Activated T-helper 2 cell treated with anti-CD3 and anti-CD28 coated beads, Interferon-gamma antibody, Interleukin-2, Interleukin-4, amounts not matched to agents 10 μg/mL and 5 μg/mL and 100 μg/mL, durations not matched to agents 14 hours and 24 hours and 36 hours (primary cell): Measurements from ENCODE around the gene CD79B. TPM values are rescaled to one million over a fixed set of nuclear protein-coding genes. Genes with fewer than 3 reads are reported as not detected.

Experiments
- DNase-seq: peaks from one replicate; pipeline ENCODE4 v3.0.0; 2021; ENCODE audit warnings: low spot score
- H3K27ac Mint-ChIP-seq: one replicate; pipeline ENCODE4 v1.8.0; 2021; ENCODE audit warnings: mixed read lengths
- H3K27me3 Mint-ChIP-seq: one replicate; pipeline ENCODE4 v1.8.0; 2021; ENCODE audit warnings: low read depth, mixed read lengths
- H3K36me3 Mint-ChIP-seq: one replicate; pipeline ENCODE4 v1.8.0; 2021; ENCODE audit warnings: low read depth, mixed read lengths
- H3K4me1 Mint-ChIP-seq: one replicate; pipeline ENCODE4 v1.8.0; 2021; ENCODE audit warnings: low read depth, mixed read lengths
- H3K4me3 Mint-ChIP-seq: one replicate; pipeline ENCODE4 v1.8.0; 2021; ENCODE audit warnings: low read depth, mild to moderate bottlenecking, moderate library complexity, mixed read lengths
- H3K9me3 Mint-ChIP-seq: one replicate; pipeline ENCODE4 v1.8.0; 2021; ENCODE audit warnings: mixed read lengths
- intact Hi-C: fragments of 100-400 bp; cut with micrococcal nuclease; formaldehyde crosslinking; loops from one replicate; pipeline ENCODE4 v1.15.1; 2023
- total RNA-seq: library from RNA; stranded (reverse); gene quantifications from 2 replicates; pipeline ENCODE4 v1.2.3, GENCODE V29; 2022

The CD79B gene
- total RNA-seq, 1 donor from 2014 or later: 33.2 TPM

DNA sequence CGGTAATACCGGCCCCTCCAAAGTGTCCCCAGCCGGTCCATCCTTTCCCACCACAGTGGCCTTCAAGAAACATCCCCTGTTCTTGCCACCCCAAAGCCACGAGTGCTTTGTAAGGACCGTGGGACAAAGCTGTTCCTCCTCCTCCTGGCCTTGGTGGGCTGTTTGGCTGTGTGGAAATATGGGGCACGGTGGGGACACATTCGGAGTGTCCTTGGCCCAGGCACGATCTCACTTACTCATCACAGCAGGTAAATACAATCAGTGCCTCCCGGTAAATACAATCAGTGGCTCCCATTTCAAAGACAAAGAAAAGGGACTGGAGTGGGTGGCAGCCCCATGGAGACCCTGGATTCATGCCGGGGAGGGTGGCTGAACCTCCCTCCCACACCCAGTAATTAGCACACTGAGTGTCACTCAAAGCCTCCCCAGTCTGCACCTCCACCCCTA, 30.2 kb upstream of the CD79B start:
- Mint-ChIP-seq H3K27me3 (no peaks in the 10 kb centered on the region), H3K4me3 (no peak overlapping the region), H3K27ac (no peak overlapping the region), H3K4me1 (peaks cover 11% of the 10 kb centered on the region), H3K9me3 (no peaks in the 10 kb centered on the region), H3K36me3 (no peaks in the 10 kb centered on the region)
- intact Hi-C loops: no loop called here
- no peak for DNase-seq

DNA sequence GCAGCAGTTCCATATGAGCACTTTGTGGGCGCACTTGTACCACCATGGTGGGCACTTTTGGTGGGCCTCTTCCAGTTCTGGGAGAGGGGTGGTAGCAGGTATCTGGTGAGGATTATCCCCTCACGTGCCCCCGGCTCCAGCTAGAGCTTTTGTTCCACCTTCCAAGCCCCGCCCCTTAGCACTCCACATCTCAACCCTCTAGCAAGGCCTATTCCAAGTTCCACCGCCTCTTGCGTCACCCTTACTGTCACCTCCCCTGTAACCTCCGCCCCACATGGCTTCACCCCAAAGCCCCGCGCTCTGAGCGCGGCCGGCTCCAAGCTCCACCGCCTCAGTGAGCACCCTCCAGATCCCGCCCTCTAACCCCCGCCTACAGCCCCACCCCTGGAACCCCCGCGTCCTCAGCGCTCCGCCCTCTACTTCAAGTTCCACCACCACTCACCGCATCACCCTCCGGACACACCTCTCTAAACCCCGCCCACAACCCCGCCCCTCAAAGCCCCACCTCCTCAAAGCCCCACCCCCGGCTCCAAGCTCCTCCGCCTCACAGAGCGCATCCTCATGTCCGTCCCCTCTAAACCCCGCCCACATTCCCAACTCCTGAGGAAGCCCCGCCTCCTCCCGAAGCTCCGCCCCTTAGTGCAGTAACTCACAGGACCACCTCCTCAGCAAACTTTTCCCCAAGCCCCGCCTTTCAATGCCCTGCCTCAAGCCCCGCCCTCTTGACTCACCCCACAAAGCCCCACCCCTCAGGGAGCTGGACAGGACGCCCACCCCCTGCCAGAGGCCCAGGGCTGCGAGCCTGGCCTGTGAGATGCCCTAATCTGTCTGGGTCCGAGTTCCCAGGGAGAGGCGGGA, 29.5 kb upstream of the CD79B start:
- Mint-ChIP-seq H3K9me3 (no peaks in the 10 kb centered on the region), H3K4me3 (peak overlapping the region; percentile 39), H3K27me3 (no peaks in the 10 kb centered on the region), H3K27ac (no peak overlapping the region), H3K36me3 (no peaks in the 10 kb centered on the region), H3K4me1 (peaks cover 6% of the 10 kb centered on the region)
- peak; percentile 41 for DNase-seq
- intact Hi-C loops: no loop called here

DNA sequence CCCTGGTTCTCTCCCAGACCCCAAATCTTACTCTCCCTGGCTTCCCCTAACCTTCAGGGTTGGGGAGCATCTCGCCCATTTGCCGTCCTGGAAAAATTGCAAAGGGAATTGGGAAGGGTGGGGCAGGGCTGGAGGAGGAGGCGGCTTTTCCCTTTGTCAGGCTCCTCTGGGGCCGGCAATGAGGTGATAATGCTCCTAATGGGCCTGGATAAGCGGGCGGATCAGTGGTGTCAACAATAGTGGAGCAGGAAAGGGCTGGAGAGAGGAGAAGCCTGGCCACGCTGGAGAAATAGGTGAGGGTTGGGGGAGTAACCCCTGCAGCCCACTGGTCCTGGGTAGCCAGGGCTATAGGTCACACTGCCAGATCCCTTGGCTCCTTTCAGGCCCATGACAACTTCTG, 28.3 kb upstream of the CD79B start:
- Mint-ChIP-seq H3K27ac (no peak overlapping the region), H3K36me3 (no peaks in the 10 kb centered on the region)
- intact Hi-C loops: no loop called here

DNA sequence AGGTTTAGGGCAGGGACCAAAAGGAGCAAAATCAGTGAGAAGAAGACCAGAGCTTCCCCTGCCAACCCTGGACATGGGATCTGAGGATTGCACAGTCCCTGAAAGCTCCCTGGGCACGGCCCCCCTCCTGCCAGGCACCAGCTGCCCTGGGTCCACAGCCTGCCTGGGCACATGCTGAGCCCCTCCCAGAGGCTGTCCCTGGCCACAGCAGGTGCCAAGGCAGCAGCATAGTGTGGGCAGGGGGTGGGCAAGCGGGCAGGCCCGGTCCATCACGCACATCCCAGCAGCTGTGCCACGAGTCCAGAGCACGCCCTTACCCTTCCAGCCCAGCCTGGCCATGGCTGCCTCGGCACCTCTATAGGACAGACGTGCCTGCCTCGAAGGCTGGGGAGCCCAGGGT, 27.9 kb upstream of the CD79B start:
- Mint-ChIP-seq H3K9me3 (no peaks in the 10 kb centered on the region), H3K4me3 (no peak overlapping the region), H3K4me1 (peaks cover 7% of the 10 kb centered on the region), H3K36me3 (no peaks in the 10 kb centered on the region), H3K27ac (no peak overlapping the region), H3K27me3 (no peaks in the 10 kb centered on the region)
- intact Hi-C loops: no loop called here
- DNase-seq: no peak

More for the DNA sequence above, 28.3 kb upstream of the CD79B start:
- no peak for DNase-seq
- Mint-ChIP-seq H3K9me3 (no peaks in the 10 kb centered on the region), H3K4me1 (peaks cover 5% of the 10 kb centered on the region), H3K4me3 (no peak overlapping the region), H3K27me3 (no peaks in the 10 kb centered on the region)

DNA sequence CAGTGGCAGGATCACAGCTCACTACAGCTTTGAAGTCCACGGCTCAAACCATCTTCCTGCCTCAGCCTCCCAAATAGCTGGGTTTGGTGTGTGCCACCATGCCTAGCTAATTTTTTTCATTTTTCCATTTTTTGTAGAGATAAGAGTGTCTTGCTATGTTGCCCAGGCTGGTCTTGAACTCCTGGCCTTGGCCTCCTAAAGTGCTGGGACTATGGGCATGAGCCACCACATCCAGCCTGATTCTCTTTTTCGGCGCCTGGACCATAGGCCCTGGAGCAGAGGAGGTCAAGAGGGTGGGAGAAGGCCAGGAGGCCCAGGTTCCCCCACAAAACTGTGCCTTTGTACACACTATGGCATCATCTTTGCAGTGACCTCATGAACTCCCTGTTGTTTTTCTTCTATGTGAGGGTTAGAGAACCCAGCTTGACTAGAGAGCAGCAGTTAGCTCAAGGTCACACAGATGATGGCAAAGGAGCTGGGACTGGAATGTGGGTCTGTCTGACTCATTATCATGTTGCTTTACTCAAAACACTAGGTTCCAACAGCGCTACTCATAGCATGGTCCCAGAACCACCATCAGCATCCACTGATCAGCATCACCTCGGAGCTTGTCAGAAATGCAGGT, 24.3 kb upstream of the CD79B start:
- Mint-ChIP-seq H3K4me1 (peaks cover 15% of the 10 kb centered on the region), H3K36me3 (no peaks in the 10 kb centered on the region), H3K4me3 (no peak overlapping the region), H3K27ac (no peak overlapping the region), H3K9me3 (no peaks in the 10 kb centered on the region), H3K27me3 (no peaks in the 10 kb centered on the region)
- DNase-seq: no peak
- intact Hi-C loops: no loop called here

DNA sequence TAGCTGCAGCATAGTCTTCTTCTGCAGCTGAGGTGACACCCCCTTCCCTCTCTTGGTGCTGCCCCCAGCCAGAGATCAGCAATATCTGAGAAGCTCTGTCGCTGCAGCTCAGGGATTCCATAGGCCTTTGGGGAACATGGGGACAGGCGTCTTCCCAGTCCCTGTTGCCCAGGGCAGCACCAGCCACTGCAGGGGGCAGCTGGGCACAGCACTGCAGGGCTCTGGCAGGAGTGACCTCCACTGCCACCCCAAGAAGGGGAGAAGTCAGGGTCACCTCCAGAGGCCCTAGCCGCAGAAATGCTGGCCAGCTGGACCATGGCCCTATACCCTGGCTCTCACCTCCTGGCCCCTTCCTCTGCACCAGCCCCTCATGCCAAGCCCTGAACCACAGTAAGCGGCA, 23.7 kb upstream of the CD79B start:
- Mint-ChIP-seq H3K4me3 (no peak overlapping the region), H3K27ac (no peak overlapping the region), H3K4me1 (peaks cover 13% of the 10 kb centered on the region), H3K27me3 (no peaks in the 10 kb centered on the region), H3K36me3 (no peaks in the 10 kb centered on the region), H3K9me3 (no peaks in the 10 kb centered on the region)
- no peak for DNase-seq
- intact Hi-C loops: no loop called here

DNA sequence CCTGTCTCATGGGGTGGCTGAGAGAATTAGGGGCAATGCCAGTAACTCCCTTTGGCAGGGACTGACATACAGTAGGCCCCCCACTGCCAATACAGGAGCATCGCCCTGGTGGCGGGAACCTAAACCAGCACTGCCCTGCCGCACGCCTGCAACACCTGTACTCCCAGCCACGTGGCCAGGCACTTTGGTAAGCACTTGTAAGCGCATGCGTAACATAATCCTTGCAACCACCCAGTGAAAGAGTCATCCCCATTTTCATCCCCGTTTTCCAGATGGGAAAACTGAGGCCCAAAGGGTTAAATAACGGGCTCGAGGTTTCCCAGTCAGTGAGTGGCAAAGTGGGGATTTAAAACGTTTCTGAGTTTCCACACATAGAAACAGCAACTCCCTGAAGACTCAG, 23.1 kb upstream of the CD79B start:
- no peak overlapping the region for H3K27ac Mint-ChIP-seq
- H3K27me3 Mint-ChIP-seq: no peaks in the 10 kb centered on the region
- H3K4me1 Mint-ChIP-seq: peaks cover 13% of the 10 kb centered on the region
- H3K9me3 Mint-ChIP-seq: no peaks in the 10 kb centered on the region
- intact Hi-C loops: no loop called here
- H3K4me3 Mint-ChIP-seq: no peak overlapping the region
- H3K36me3 Mint-ChIP-seq: no peaks in the 10 kb centered on the region
- no peak for DNase-seq

DNA sequence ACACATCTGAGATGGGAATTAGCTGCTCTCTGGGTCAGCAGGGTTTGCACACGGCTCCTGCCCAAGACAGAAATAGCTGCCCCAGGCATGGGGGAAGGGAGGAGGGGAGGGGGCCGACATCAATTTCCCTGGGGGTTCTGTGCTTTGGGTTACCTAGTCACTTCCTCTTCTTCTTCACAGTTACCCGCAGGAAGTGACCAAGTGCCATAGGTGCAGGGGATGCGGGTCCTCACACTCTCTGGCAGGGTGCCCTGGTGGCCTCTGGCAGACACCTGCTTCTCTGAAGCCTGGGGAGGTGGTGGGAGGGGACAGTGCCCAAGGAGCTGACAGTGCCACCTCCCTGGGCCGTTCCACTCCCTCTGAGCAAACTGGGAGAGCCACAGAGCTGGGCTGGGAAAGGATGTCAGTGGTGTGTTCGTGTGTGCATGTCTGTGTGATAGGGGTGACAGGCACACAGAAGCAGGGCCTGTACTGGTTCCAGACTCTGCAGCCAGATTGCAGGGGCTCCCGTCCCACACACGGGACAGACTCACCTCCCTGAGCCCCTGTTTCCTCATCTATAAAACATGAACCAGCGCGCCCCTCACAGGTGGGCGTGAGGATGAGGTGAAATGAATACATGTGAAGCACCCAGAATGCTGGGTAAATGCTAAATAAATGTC, 22.4 kb upstream of the CD79B start:
- peak overlapping the region; percentile 79 for H3K27ac Mint-ChIP-seq
- H3K27me3 Mint-ChIP-seq: no peaks in the 10 kb centered on the region

DNA sequence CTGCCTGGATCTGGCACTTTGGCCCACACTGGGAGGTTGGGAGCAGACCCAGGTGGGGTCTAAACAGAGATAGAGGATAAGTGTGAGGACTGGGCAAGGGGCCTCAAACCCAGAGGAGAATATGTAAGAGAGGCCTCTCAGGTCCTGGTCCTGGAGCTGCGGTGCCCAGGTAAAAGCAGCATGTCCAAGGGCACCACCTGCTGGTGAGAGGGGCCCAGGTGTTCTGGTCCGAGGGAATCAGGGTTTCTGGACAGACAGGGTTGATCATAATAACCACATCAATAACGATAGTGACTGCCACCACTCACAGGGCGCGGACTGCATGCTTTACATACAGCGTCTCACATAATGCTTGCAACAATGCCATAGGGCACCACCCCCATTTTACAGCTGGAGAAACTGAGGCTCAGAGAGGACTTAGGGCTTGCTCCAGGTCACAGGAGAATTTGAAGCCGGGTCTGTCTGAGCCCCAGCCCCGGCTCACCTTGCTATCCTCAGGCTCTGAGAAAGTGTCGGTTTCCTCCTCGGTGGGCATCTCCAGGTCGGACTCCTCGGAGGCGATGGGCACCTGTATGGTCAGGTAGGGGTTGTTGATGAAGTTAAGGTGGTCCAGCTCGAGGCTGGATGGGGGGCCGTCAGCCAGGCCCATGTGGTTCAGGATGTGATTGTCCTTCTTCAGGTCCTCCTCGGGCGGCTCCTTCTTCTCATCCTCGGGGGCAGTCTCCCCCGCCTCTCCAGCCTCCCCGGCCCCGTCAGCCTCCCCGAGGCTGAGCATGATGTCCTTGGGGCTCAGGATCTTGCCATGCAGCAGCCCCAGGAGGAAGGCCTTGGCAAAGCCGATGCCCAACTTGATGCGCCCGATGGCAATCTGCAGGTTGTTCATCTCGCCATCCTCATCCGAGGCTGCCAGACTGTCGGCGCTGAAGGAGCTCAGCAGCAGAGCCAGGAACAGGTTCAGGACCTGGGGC, 19.1 kb upstream of the CD79B start:
- H3K27me3 Mint-ChIP-seq: no peaks in the 10 kb centered on the region
- intact Hi-C loops: no loop called here
- H3K27ac Mint-ChIP-seq: no peak overlapping the region
- no peak overlapping the region for H3K4me3 Mint-ChIP-seq
- H3K4me1 Mint-ChIP-seq: peaks cover 18% of the 10 kb centered on the region
- no peak for DNase-seq
- no peaks in the 10 kb centered on the region for H3K36me3 Mint-ChIP-seq
- no peaks in the 10 kb centered on the region for H3K9me3 Mint-ChIP-seq

More for the DNA sequence above, 22.4 kb upstream of the CD79B start:
- Mint-ChIP-seq H3K36me3 (no peaks in the 10 kb centered on the region), H3K9me3 (no peaks in the 10 kb centered on the region), H3K4me1 (peaks cover 13% of the 10 kb centered on the region), H3K4me3 (no peak overlapping the region)
- DNase-seq: no peak
- intact Hi-C loops: no loop called here

DNA sequence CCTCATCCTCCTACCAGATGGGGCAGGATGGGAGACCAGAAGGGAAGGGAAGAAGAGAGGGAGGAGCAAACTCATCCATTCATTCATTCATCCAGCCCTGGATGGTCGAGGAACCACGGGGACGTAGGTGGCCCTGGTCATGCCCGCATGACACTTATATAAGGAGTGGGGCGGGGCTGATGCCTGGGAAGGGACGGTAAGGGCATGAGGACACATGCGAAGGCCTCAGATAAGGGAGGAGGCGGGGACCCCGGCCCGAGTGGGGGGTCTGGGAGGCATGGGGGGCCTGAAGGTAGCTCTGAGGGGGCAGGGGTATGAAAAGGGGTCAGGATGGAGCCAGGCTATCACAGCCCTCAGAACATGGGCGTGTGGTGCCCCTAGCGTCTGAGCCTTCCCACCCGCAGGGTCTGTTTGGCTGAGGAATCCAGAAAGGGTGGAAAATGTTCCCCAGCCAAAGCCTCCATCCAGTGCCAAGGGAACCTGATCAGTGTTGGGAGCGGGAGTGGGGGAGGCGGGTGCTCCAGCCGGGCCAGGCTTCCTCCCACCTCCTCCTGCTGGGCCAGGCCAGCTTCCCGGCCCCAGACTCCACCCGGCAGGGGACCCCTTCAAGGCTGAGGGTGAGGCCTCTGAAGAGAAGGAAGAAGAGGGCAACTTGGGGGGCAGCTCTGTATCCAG, 17.6 kb upstream of the CD79B start:
- DNase-seq: no peak
- Mint-ChIP-seq H3K4me1 (peaks cover 22% of the 10 kb centered on the region), H3K36me3 (no peaks in the 10 kb centered on the region), H3K27me3 (no peaks in the 10 kb centered on the region), H3K9me3 (no peaks in the 10 kb centered on the region), H3K4me3 (no peak overlapping the region), H3K27ac (no peak overlapping the region)
- intact Hi-C loops: loop anchor here (5.0 kb wide), 2 partner anchors 38 to 68 kb away; no protein-coding TSS in a partner anchor

DNA sequence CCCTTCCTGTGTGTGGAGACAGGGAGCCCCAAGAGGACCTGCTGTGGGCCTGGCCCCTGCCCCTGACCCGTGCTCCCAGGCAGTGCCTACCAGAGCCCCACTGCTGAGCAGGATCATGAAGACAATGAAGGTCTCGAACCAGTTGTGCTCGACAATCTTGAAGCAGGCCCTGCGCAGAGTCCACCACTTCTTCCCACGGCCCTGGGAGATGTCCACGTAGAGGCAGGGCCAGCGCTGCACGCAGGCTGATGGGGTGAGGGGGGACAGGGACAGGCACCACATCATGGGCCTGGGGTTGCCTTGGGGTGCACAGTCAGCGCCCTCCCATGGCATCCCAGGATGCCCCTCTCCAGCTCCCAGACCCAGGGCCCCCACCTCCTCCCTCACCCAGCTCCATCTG, 16.4 kb upstream of the CD79B start:
- H3K9me3 Mint-ChIP-seq: no peaks in the 10 kb centered on the region
- H3K4me3 Mint-ChIP-seq: no peak overlapping the region
- H3K27ac Mint-ChIP-seq: no peak overlapping the region
- no peaks in the 10 kb centered on the region for H3K27me3 Mint-ChIP-seq
- no peaks in the 10 kb centered on the region for H3K36me3 Mint-ChIP-seq
- H3K4me1 Mint-ChIP-seq: peaks cover 14% of the 10 kb centered on the region
- DNase-seq: no peak
- intact Hi-C loops: loop anchor here (5.0 kb wide), 2 partner anchors 39 to 69 kb away; no protein-coding TSS in a partner anchor
